HUES48 (cell line): ENCODE measurements around the gene FOS.
A peak's percentile ranks its signal among the peaks of the same experiment; 100 is the strongest.

Experiments
- H3K27ac ChIP-seq: one replicate; pipeline ENCODE4 v1.7.0; 2013; ENCODE audit warnings: low read depth, low read length, inconsistent platforms
- H3K27me3 ChIP-seq: 2 replicates; pipeline ENCODE4 v1.6.1; 2013; ENCODE audit warnings: mild to moderate bottlenecking, low read length; ENCODE audit not compliant: control insufficient read depth, insufficient read depth
- H3K36me3 ChIP-seq: 2 replicates; pipeline ENCODE4 v1.6.1; 2013; ENCODE audit warnings: low read length; ENCODE audit not compliant: control insufficient read depth, insufficient read depth
- H3K4me1 ChIP-seq: 2 replicates; pipeline ENCODE4 v1.6.1; 2013; ENCODE audit warnings: mild to moderate bottlenecking, low read length; ENCODE audit not compliant: control insufficient read depth, insufficient read depth
- H3K4me3 ChIP-seq: 2 replicates; pipeline ENCODE4 v1.5.1; 2013; ENCODE audit warnings: mild to moderate bottlenecking, low read depth, low read length
- H3K9ac ChIP-seq: 2 replicates; pipeline ENCODE4 v1.6.1; 2013; ENCODE audit warnings: mild to moderate bottlenecking, low read depth, low read length, moderate library complexity
- H3K9me3 ChIP-seq: 2 replicates; pipeline ENCODE4 v1.6.1; 2013; ENCODE audit warnings: low read length; ENCODE audit not compliant: control insufficient read depth, insufficient read depth

The FOS gene

GRCh38 chr14:75286313-75286712, 7.7 kb downstream of the FOS start:
- Histone ChIP-seq H3K9ac (no peak overlapping the region), H3K27ac (no peak overlapping the region), H3K27me3 (no peaks in the 10 kb centered on the region), H3K4me3 (no peak overlapping the region), H3K4me1 (peaks cover 14% of the 10 kb centered on the region), H3K36me3 (peaks cover 5% of the 10 kb centered on the region), H3K9me3 (no peaks in the 10 kb centered on the region)

- Histone ChIP-seq H3K4me1 (peaks cover 10% of the 10 kb centered on the region), H3K27me3 (no peaks in the 10 kb centered on the region), H3K27ac (no peak overlapping the region), H3K9ac (no peak overlapping the region), H3K36me3 (no peaks in the 10 kb centered on the region), H3K9me3 (no peaks in the 10 kb centered on the region), H3K4me3 (no peak overlapping the region)
Observed at GRCh38 chr14:75289840-75290388, 11.3 kb downstream of the FOS start.

GRCh38 chr14:75290851-75291250, 12.2 kb downstream of the FOS start:
- Histone ChIP-seq H3K4me1 (peaks cover 19% of the 10 kb centered on the region), H3K36me3 (no peaks in the 10 kb centered on the region), H3K27ac (no peak overlapping the region), H3K4me3 (no peak overlapping the region), H3K9me3 (no peaks in the 10 kb centered on the region), H3K9ac (no peak overlapping the region), H3K27me3 (no peaks in the 10 kb centered on the region)

GRCh38 chr14:75291331-75291730, 12.7 kb downstream of the FOS start:
- no peak overlapping the region for H3K4me3 ChIP-seq
- no peaks in the 10 kb centered on the region for H3K9me3 ChIP-seq
- H3K27ac ChIP-seq: no peak overlapping the region
- peaks cover 21% of the 10 kb centered on the region for H3K4me1 ChIP-seq
- H3K36me3 ChIP-seq: no peaks in the 10 kb centered on the region
- no peak overlapping the region for H3K9ac ChIP-seq
- no peaks in the 10 kb centered on the region for H3K27me3 ChIP-seq

GRCh38 chr14:75292101-75292563, 13.5 kb downstream of the FOS start:
- Histone ChIP-seq H3K4me3 (no peak overlapping the region), H3K36me3 (no peaks in the 10 kb centered on the region), H3K9me3 (no peaks in the 10 kb centered on the region), H3K9ac (no peak overlapping the region), H3K27me3 (no peaks in the 10 kb centered on the region), H3K27ac (no peak overlapping the region), H3K4me1 (peaks cover 21% of the 10 kb centered on the region)

GRCh38 chr14:75292886-75293285, 14.3 kb downstream of the FOS start:
- Histone ChIP-seq H3K4me1 (peaks cover 15% of the 10 kb centered on the region), H3K9me3 (no peaks in the 10 kb centered on the region), H3K27me3 (no peaks in the 10 kb centered on the region), H3K27ac (no peak overlapping the region), H3K4me3 (no peak overlapping the region), H3K9ac (no peak overlapping the region), H3K36me3 (no peaks in the 10 kb centered on the region)

- Histone ChIP-seq H3K9me3 (no peaks in the 10 kb centered on the region), H3K9ac (peak overlapping the region; percentile 98), H3K36me3 (no peaks in the 10 kb centered on the region), H3K27me3 (no peaks in the 10 kb centered on the region), H3K4me1 (peaks cover 10% of the 10 kb centered on the region), H3K27ac (peak overlapping the region; percentile 96), H3K4me3 (peak overlapping the region; percentile 84)
Observed at GRCh38 chr14:75293920-75294648, 15.5 kb downstream of the FOS start.

GRCh38 chr14:75294649-75295033, 16.0 kb downstream of the FOS start:
- Histone ChIP-seq H3K4me1 (peaks cover 10% of the 10 kb centered on the region), H3K27ac (peak overlapping the region; percentile 96), H3K9ac (peak overlapping the region; percentile 95), H3K36me3 (no peaks in the 10 kb centered on the region), H3K9me3 (no peaks in the 10 kb centered on the region), H3K4me3 (peak overlapping the region; percentile 82), H3K27me3 (no peaks in the 10 kb centered on the region)

GRCh38 chr14:75295061-75295461, 16.4 kb downstream of the FOS start:
- H3K9ac ChIP-seq: peak overlapping the region; percentile 95; the same call in 1 of the 2 replicates
- peaks cover 10% of the 10 kb centered on the region for H3K4me1 ChIP-seq
- peak overlapping the region; percentile 82 for H3K4me3 ChIP-seq
- H3K9me3 ChIP-seq: no peaks in the 10 kb centered on the region
- no peaks in the 10 kb centered on the region for H3K27me3 ChIP-seq
- peak overlapping the region; percentile 96 for H3K27ac ChIP-seq
- no peaks in the 10 kb centered on the region for H3K36me3 ChIP-seq

GRCh38 chr14:75295491-75296345, 17.1 kb downstream of the FOS start:
- H3K36me3 ChIP-seq: no peaks in the 10 kb centered on the region
- H3K27ac ChIP-seq: peak overlapping the region; percentile 96
- H3K9ac ChIP-seq: peak overlapping the region; percentile 3; the same call in 1 of the 2 replicates
- peaks cover 10% of the 10 kb centered on the region for H3K4me1 ChIP-seq
- H3K4me3 ChIP-seq: peak overlapping the region; percentile 82
- no peaks in the 10 kb centered on the region for H3K9me3 ChIP-seq
- H3K27me3 ChIP-seq: no peaks in the 10 kb centered on the region
